Measurements from ENCODE around the gene SMPD3. TPM values are rescaled to one million over a fixed set of nuclear protein-coding genes. Genes with fewer than 3 reads are reported as not detected.

SMPD3 gene
- total RNA-seq, 1 donor from 2014 or later: 8.8 TPM

- intact Hi-C loops (cut with micrococcal nuclease): no loop called here
Observed at GRCh38 chr16:68436581-68436980, 11.7 kb downstream of the SMPD3 start.

GRCh38 chr16:68434624-68435210, 13.6 kb downstream of the SMPD3 start:
- intact Hi-C loops (cut with micrococcal nuclease): no loop called here

- intact Hi-C loops (cut with micrococcal nuclease): no loop called here
Observed at GRCh38 chr16:68433316-68433715, 15.0 kb downstream of the SMPD3 start.

- intact Hi-C loops (cut with micrococcal nuclease): no loop called here
Observed at GRCh38 chr16:68432701-68433100, 15.6 kb downstream of the SMPD3 start.

GRCh38 chr16:68429076-68429854, 19.0 kb downstream of the SMPD3 start:
- intact Hi-C loops (cut with micrococcal nuclease): no loop called here

- intact Hi-C loops (cut with micrococcal nuclease): no loop called here
Observed at GRCh38 chr16:68427649-68428303, 20.5 kb downstream of the SMPD3 start.

GRCh38 chr16:68426347-68426652, 22.0 kb downstream of the SMPD3 start:
- intact Hi-C loops (cut with micrococcal nuclease): no loop called here

GRCh38 chr16:68425498-68426346, 22.6 kb downstream of the SMPD3 start:
- intact Hi-C loops (cut with micrococcal nuclease): no loop called here

GRCh38 chr16:68423771-68424170, 24.5 kb downstream of the SMPD3 start:
- intact Hi-C loops (cut with micrococcal nuclease): no loop called here

GRCh38 chr16:68422396-68422960, 25.8 kb downstream of the SMPD3 start:
- intact Hi-C loops (cut with micrococcal nuclease): no loop called here

GRCh38 chr16:68421076-68421475, 27.2 kb downstream of the SMPD3 start:
- intact Hi-C loops (cut with micrococcal nuclease): no loop called here

- intact Hi-C loops (cut with micrococcal nuclease): no loop called here
Observed at GRCh38 chr16:68420366-68420942, 27.9 kb downstream of the SMPD3 start.

- intact Hi-C loops (cut with micrococcal nuclease): loop anchor here (1.0 to 2.0 kb wide), 5 partner anchors 22 to 769 kb away; partner anchors contain the start of genes PLA2G15, SMPD3 and SNTB2
Observed at GRCh38 chr16:68417711-68418301, 30.5 kb downstream of the SMPD3 start.

GRCh38 chr16:68416057-68417046, 32.0 kb downstream of the SMPD3 start:
- intact Hi-C loops (cut with micrococcal nuclease): loop anchor here (2.0 kb wide), 1 partner anchor 770 kb away; the partner anchor contains the start of gene SNTB2

GRCh38 chr16:68414581-68414980, 33.7 kb downstream of the SMPD3 start:
- intact Hi-C loops (cut with micrococcal nuclease): no loop called here

- intact Hi-C loops (cut with micrococcal nuclease): no loop called here
Observed at GRCh38 chr16:68412061-68412460, 36.2 kb downstream of the SMPD3 start.

- intact Hi-C loops (cut with micrococcal nuclease): no loop called here
Observed at GRCh38 chr16:68411086-68411485, 37.2 kb downstream of the SMPD3 start.

GRCh38 chr16:68408967-68409366, 39.3 kb downstream of the SMPD3 start:
- intact Hi-C loops (cut with micrococcal nuclease): no loop called here

GRCh38 chr16:68408428-68408827, 39.9 kb downstream of the SMPD3 start:
- intact Hi-C loops (cut with micrococcal nuclease): no loop called here

Data from T-helper 1 cell treated with Interleukin-12 subunit alpha and Interleukin-12 subunit beta and Interleukin-4 antibody, amounts not matched to agents 30 ng/mL and 1 ng/mL, for 36 hours (primary cell).